Type B pancreatic cell (in vitro differentiated cells): ENCODE results near the gene FOXD1. TPM values are rescaled to one million over a fixed set of nuclear protein-coding genes. Genes with fewer than 3 reads are reported as not detected.
"Not testable (repeated sequence)": the region's sequence is repeated elsewhere in the genome, so short reads cannot be mapped to it uniquely, and the experiment has no call there.

Source experiments
- DNase-seq: peaks from one replicate; pipeline ENCODE4 v3.0.0; 2021; ENCODE audit warnings: mixed read lengths; ENCODE audit not compliant: unreplicated experiment; ENCODE audit errors: extremely low spot score
- H3K27ac Mint-ChIP-seq: 2 replicates; pipeline ENCODE4 v1.8.0; 2021; ENCODE audit warnings: mild to moderate bottlenecking, mixed read lengths
- H3K27me3 Mint-ChIP-seq: 2 replicates; pipeline ENCODE4 v1.8.0; 2021; ENCODE audit warnings: mixed read lengths
- H3K36me3 Mint-ChIP-seq: 2 replicates; pipeline ENCODE4 v1.8.0; 2021; ENCODE audit warnings: mixed read lengths
- H3K4me1 Mint-ChIP-seq: one replicate; pipeline ENCODE4 v1.8.0; 2021; ENCODE audit warnings: mixed read lengths; ENCODE audit not compliant: unreplicated experiment
- H3K4me3 Mint-ChIP-seq: 2 replicates; pipeline ENCODE4 v1.8.0; 2021; ENCODE audit warnings: mild to moderate bottlenecking, mixed read lengths
- H3K9me3 Mint-ChIP-seq: 2 replicates; pipeline ENCODE4 v1.8.0; 2021; ENCODE audit warnings: mixed read lengths
- total RNA-seq: library from RNA; stranded (reverse); gene quantifications from 2 replicates; pipeline ENCODE4 v1.2.1, GENCODE V29; 2021; ENCODE audit warnings: low replicate concordance
- TF ChIP-seq, protein P1 (sequence below): fragments of 200-600 bp; sonication (generic); conservative IDR thresholded peaks from 2 replicates; pipeline ENCODE4 v1.5.0; 2021; ENCODE audit warnings: antibody characterized with exemption, mild to moderate bottlenecking

The FOXD1 gene
- total RNA-seq, 1 donor from 2014 or later: 15.9 TPM

DNA sequence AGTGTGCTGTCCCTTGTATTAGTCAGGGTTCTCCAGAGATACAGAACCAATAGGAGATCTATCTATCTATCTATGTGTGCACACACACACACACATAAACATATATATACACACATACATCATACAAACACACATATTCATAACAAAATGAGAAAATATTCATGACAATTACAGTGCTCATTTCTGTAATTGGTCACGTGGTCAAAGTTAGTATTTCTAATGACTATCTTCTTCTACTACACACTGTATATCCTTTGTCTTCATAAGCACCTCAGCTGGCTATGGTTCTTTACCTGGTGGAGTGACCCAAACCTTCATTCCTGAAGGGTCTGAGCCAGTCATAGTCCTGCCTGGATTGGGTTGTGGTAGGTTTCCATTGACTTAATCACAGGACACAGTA lies 31.9 kb upstream of the FOXD1 start:
- DNase-seq: no peak
- Mint-ChIP-seq H3K9me3 (no peaks in the 10 kb centered on the region), H3K4me1 (no peaks in the 10 kb centered on the region), H3K36me3 (no peaks in the 10 kb centered on the region), H3K27me3 (peaks cover 40% of the 10 kb centered on the region), H3K4me3 (no peak overlapping the region), H3K27ac (no peak overlapping the region)
- TF ChIP-seq, protein P1, sequence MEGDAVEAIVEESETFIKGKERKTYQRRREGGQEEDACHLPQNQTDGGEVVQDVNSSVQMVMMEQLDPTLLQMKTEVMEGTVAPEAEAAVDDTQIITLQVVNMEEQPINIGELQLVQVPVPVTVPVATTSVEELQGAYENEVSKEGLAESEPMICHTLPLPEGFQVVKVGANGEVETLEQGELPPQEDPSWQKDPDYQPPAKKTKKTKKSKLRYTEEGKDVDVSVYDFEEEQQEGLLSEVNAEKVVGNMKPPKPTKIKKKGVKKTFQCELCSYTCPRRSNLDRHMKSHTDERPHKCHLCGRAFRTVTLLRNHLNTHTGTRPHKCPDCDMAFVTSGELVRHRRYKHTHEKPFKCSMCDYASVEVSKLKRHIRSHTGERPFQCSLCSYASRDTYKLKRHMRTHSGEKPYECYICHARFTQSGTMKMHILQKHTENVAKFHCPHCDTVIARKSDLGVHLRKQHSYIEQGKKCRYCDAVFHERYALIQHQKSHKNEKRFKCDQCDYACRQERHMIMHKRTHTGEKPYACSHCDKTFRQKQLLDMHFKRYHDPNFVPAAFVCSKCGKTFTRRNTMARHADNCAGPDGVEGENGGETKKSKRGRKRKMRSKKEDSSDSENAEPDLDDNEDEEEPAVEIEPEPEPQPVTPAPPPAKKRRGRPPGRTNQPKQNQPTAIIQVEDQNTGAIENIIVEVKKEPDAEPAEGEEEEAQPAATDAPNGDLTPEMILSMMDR: no peak

DNA sequence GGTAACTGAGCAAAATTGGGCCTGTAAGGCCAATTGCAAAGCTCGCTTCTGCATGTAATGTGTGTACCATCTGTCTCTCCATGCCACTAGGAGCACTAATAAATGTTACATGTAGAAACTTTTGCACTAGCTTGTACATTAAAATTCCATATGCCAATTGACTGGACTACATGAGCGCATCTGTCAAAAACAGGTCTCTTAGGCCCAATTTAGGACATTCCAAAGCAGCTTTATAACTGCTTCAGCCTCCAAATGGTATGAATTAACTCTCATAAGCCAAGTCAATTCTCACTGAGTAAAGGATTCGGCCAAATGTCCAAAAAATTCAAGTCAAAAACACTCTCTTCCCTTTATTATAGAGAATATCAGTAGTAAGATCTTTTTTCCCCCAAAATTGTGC lies 23.5 kb upstream of the FOXD1 start:
- no peak overlapping the region for H3K4me3 Mint-ChIP-seq
- H3K9me3 Mint-ChIP-seq: no peaks in the 10 kb centered on the region
- H3K27ac Mint-ChIP-seq: no peak overlapping the region
- H3K36me3 Mint-ChIP-seq: peaks cover 3% of the 10 kb centered on the region
- no peak for DNase-seq
- no peaks in the 10 kb centered on the region for H3K4me1 Mint-ChIP-seq
- TF ChIP-seq, protein P1: no peak
- H3K27me3 Mint-ChIP-seq: peaks cover 10% of the 10 kb centered on the region

DNA sequence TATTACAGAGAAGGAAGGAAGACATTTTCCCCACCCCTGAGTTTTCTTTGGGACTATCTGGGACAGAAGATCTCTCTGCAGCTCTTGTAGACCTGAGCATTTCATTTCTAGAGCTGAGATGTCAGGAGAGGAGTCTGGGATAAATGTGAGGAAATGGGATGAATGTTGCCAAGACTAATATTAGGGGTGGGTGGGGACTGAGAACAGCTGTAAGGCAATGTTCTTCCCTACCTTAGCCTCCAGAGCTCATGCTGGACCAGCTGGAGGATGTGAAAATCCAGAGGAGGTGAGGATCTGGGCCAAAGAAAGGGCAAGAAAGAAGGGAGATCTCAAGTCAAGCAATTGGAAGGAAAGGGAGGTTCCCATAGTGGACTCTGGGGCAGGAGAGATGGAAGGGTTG lies 23.1 kb upstream of the FOXD1 start:
- Mint-ChIP-seq H3K9me3 (no peaks in the 10 kb centered on the region), H3K27ac (no peak overlapping the region), H3K36me3 (peaks cover 3% of the 10 kb centered on the region), H3K27me3 (peaks cover 14% of the 10 kb centered on the region), H3K4me1 (no peaks in the 10 kb centered on the region), H3K4me3 (no peak overlapping the region)
- TF ChIP-seq, protein P1: no peak
- no peak for DNase-seq

DNA sequence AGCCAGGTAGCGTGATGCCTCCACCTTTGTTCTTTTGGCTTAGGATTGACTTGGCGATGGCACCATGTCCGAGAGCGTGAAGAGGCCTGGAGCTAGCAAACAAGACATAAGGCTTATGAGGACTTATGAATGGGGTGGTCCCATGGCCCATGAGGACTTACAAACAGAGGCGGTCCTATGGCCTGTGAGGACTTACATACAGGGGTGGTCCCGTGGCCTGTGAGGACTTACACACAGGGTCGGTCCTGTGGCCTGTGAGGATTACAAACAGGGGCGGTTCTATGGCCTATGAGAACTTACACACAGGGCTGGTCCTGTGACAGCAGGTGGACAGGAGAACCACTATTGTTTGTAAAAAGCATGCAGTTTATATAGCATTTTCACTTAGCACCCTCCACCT lies 21.3 kb upstream of the FOXD1 start:
- no peak overlapping the region for H3K27ac Mint-ChIP-seq
- H3K9me3 Mint-ChIP-seq: no peaks in the 10 kb centered on the region
- H3K36me3 Mint-ChIP-seq: peaks cover 3% of the 10 kb centered on the region

DNA sequence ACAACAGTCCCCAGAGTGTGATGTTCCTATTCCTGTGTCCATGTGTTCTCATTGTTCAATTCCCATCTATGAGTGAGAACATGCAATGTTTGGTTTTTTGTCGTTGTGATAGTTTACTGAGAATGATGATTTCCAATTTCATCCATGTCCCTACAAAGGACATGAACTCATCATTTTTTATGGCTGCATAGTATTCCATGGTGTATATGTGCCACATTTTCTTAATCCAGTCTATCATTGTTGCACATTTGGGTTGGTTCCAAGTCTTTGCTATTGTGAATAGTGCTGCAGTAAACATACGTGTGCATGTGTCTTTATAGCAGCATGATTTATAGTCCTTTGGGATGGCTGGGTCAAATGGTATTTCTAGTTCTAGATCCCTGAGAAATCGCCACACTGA lies 20.1 kb upstream of the FOXD1 start:
- not testable (repeated sequence) for H3K9me3 Mint-ChIP-seq, H3K4me1 Mint-ChIP-seq, H3K4me3 Mint-ChIP-seq, H3K36me3 Mint-ChIP-seq, H3K27ac Mint-ChIP-seq, DNase-seq
- H3K27me3 Mint-ChIP-seq: peaks cover 26% of the 10 kb centered on the region

More for the DNA sequence above, 21.3 kb upstream of the FOXD1 start:
- no peak for DNase-seq
- TF ChIP-seq, protein P1: no peak
- Mint-ChIP-seq H3K4me3 (no peak overlapping the region), H3K4me1 (no peaks in the 10 kb centered on the region), H3K27me3 (peaks cover 20% of the 10 kb centered on the region)

DNA sequence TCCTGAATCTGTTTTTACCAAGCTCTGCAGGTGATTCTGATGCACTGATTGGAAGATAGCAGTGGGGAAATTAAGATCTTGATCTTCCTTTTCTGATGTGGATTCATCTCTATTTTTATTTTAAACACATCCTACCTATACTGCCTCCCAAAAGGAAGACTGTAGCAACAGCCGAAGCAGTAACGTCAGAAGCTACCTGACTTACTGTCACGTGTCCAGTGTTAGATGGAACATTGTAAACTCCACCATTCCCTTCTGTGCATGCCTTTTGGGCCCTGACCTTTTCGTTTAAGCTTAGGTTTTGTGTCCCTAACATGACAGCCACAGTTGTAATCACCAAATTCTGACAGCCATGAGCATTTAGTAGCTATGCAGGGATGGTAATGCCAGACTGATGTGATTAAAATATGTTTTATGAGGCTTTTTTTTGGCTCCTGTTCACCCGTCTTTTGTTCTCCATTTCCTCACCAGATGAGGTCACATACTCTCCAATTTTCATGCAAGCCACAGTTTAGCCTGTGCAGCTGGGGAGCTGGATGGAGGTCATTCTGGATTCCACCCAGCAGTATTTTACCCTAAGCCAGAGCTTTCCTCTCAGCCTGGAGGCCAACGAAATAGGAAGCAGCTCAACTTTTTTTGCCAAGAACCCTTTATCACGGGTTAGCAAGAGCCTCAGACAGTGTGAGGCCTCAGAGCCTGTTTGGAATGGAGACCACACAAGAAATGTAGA lies 15.6 kb upstream of the FOXD1 start:
- no peak for DNase-seq

More for the DNA sequence above, 15.6 kb upstream of the FOXD1 start:
- Mint-ChIP-seq H3K27me3 (peaks cover 48% of the 10 kb centered on the region), H3K27ac (no peak overlapping the region), H3K4me1 (no peaks in the 10 kb centered on the region), H3K4me3 (no peak overlapping the region), H3K36me3 (peaks cover 3% of the 10 kb centered on the region), H3K9me3 (no peaks in the 10 kb centered on the region)
- TF ChIP-seq, protein P1: no peak
